HG03196 (cell line): Measurements from ENCODE around the gene YIF1B.

Experiments used
- ATAC-seq: cut with Tn5 transposase; IDR thresholded peaks from one replicate; pipeline ENCODE4 v1.9.1; 2021; ENCODE audit not compliant: unreplicated experiment

YIF1B gene

DNA sequence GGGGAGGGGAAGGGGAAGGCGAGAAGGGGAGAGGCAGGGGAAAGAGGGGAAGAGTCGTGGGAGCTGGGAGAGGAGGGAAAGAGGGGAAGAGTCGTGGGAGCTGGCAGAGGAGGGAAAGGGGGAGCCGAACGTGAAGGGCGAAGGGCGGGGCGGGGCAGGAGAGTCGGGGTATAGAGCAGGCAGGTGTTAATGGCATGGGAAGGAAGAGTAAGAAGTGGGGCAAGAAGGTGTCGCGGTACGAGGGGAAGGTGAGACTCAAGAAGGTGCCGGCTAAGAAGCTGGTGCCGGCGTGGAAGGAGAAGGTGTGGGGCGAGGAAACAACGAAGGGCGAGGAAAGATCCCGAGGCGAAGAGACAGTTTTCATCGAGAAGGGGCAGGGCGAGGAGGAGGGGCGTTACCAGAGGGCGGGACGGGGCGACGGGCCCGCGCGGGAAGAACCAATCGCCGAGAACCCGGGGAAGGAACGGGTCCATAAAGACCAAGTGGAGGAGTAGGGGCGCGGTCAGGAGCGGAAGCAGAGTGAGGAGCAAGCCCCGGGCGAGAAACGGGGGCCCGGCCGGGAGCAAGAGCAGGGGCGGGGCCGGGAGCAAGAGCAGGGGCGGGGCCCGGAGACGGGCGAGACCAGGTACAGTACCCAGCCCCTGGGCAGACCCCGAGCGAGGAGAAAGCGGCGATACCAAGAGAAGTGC, 20.3 kb upstream of the YIF1B start:
- peak; percentile 59 for ATAC-seq

- ATAC-seq, result no peak
Measured at GRCh38 chr19:38333245-38333644, 17.5 kb upstream of the YIF1B start.

- no peak for ATAC-seq
Measured at GRCh38 chr19:38331728-38332127, 16.0 kb upstream of the YIF1B start.

GRCh38 chr19:38329651-38330050, 13.9 kb upstream of the YIF1B start:
- ATAC-seq, result no peak

- ATAC-seq, result no peak
Measured at GRCh38 chr19:38326591-38326990, 10.8 kb upstream of the YIF1B start.

DNA sequence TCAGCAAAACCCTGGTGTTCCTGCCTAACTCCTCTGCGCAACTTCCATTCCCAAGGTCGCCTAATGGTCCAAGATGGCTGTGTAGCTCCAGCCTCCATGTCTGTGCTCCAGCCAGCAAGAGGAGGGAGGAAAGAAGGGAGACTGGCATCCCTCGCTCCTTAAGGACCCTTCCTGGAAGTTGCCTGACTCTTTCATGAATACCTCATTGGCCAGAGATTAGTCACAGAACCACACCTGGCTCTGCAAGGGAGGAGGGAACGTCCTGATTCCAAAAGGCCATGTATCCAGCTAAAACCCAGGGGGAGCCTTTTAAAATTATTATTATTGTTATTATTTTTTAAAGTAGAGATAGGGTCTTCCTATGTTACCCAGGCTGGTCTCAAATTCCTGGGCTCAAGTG, 8.7 kb upstream of the YIF1B start:
- ATAC-seq, result no peak

- ATAC-seq, result no peak
Measured at GRCh38 chr19:38323291-38323690, 7.5 kb upstream of the YIF1B start.

GRCh38 chr19:38321646-38322196, 6.0 kb upstream of the YIF1B start:
- ATAC-seq, result no peak

DNA sequence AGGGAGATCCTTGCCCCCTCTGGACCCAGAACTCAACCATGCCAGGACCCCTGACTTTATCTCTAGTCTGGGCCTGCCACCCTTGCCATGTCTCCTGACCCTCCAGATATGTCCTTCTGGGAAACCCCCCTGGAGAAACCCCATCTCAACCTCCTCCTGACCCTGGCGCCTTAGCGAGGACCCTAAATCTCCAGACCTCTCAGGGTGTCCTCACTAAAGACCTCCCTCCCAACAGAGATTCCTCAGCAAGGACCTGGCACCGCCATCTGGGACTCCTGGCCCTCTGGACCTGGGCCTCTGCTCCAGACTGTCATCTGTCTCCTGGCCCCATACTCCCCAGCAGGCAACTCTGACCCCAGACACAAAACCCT, 5.2 kb upstream of the YIF1B start:
- ATAC-seq, result no peak

DNA sequence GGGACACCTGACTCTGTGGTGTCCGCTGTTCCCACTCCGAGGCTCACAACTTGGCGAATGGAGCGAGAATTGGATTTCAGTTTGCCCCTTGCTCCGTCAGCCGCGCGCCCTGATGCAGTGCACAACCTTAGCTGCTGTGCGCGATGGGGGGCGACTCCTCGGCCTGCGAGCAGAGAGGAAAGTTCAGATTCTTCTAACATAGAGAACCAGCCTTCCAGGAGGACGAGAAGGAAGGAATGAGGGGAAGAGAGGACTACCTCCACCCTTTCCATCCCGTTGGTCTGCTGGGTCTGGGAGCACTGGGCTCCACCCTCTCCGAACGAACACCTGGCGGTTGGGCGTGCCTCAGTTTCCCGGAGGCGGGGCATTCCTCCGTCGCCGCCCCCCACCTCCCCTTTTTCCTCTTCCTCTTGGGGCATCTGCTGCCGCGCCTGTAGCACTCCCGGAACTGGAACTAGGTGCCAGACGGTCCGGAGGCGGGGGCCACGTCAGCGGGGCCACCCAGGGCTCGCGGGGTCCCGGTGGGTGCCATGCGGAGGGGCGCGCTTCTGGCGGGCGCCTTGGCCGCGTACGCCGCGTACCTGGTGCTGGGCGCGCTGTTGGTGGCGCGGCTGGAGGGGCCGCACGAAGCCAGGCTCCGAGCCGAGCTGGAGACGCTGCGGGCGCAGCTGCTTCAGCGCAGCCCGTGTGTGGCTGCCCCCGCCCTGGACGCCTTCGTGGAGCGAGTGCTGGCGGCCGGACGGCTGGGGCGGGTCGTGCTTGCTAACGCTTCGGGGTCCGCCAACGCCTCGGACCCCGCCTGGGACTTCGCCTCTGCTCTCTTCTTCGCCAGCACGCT, 3.9 kb upstream of the YIF1B start, which contains the start of gene KCNK6:
KCNK6 (plus strand) TSS at position 425 of the 838 bp plus-strand sequence; CDS start at position 531, 106 bp downstream.
- ATAC-seq, result no peak

- no peak for ATAC-seq
Measured at GRCh38 chr19:38318660-38319059, 2.9 kb upstream of the YIF1B start.

GRCh38 chr19:38317104-38317612, 1.4 kb upstream of the YIF1B start:
- no peak for ATAC-seq

- no peak for ATAC-seq
Measured at GRCh38 chr19:38316477-38317067, 825 bp upstream of the YIF1B start.

GRCh38 chr19:38310986-38311385, 4.8 kb downstream of the YIF1B start:
- no peak for ATAC-seq

GRCh38 chr19:38310279-38310670, 5.5 kb downstream of the YIF1B start:
- ATAC-seq, result no peak

GRCh38 chr19:38309615-38310278, 6.0 kb downstream of the YIF1B start:
- ATAC-seq, result no peak

DNA sequence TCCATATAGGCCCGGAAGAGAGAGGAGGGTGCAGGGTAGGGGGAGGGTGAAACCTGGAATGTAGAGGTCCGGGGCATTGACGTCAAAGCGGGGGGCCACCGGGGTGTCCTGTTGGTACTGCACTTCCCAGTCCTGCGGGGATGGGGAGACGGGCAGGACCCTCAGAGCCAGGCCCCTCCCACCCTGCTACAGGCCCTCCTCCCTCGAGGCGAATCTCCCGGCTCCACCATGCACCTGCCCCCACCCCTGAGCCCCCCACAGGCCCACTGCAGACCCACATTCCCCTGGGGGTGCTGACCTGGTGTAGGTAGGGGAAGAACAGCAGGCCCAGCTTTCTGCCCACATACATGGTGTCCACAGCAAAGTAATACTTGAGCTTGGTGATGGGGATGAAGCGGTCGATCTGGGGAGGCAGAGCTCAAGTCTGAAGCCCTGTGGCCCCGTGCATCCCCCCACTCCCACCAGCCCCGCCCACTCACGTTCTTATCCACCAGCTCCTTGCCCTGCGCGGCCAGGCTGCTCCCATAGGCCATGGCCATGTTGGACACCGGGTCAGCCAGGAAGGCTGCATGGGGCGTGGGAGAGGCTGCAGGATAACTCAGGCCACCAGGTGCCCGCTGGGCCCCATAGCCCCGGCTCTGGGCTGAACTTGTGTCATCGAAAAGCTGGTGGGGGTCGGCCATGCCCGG, 6.7 kb downstream of the YIF1B start:
- ATAC-seq, result no peak

DNA sequence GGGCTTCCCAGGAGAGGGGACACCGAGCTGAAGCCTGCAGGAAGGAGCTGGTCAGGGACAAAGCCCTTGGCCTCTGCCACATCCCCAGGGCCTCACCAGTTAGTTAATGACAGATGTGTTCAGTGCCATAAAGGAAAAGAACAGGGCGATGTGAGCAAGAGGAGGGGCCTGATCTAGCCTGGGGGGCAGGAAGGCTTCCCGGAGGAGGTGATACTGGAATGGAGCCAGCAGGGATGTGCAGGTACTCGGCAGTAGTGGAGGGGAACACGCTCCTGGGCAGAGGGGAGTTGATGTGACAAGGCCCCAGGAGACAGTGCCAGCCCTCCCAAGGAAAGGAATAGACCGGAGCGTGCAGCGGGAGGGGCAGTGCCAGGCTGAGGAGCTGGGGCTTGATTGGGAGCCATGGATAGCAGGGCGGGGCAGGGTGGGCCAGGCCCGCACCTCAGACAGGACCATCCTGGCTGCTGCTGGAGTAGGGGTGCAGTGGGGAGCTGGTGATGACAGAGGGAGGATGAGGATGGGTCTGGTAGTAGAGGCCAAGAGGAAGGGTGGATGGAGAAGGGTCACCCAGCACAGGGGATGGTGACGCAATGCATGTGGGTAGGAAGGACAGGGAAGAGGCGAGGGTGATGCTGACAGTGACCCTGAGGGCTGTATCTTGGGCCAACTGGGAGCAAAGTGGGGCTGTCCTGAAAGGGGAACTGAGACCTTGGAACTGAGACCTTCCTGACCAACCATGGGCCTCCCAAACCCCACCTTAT, 7.6 kb downstream of the YIF1B start:
- no peak for ATAC-seq

DNA sequence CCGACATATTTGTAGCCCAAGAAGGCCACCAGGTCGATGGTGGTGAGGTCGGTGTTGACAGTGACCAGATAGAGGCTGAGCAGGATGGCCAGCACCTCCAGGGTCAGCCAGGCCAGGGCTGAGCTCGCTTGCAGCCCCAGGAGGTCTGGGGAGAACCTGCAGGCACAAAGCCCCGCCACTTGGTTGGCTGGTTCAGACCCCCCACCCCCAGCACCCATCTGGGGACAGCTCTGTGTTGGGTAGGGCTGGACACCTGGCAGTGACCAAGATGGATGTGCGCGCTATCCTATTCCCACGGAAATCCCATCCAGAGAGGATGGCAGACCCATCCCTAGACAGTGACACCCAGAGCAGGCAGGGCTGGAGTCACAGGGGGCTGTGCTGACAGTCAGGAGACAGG, 8.2 kb downstream of the YIF1B start:
- no peak for ATAC-seq

- no peak for ATAC-seq
Measured at GRCh38 chr19:38307076-38307475, 8.7 kb downstream of the YIF1B start.
